ENCODE results near the gene ATG2A.

The ATG2A gene

GRCh38 chr11:64887757-64888405 lies 29.1 kb downstream of the ATG2A start:
- peak overlapping the region; percentile 23 for H3K9ac ChIP-seq (ENCODE audit: low read length)
- peaks cover 12% of the 10 kb centered on the region for H3K36me3 ChIP-seq (ENCODE audit: control insufficient read depth, insufficient read depth, low read length)
- peak overlapping the region; percentile 1 for H3K4me3 ChIP-seq (ENCODE audit: low read length)
- no peaks in the 10 kb centered on the region for H3K9me3 ChIP-seq (ENCODE audit: control insufficient read depth, low read length)
- no peaks in the 10 kb centered on the region for H3K27me3 ChIP-seq (ENCODE audit: control insufficient read depth, insufficient read depth, low read length)
- peaks cover 47% of the 10 kb centered on the region for H3K4me1 ChIP-seq (ENCODE audit: control insufficient read depth, insufficient read depth, low read length)

GRCh38 chr11:64887234-64887756 lies 29.7 kb downstream of the ATG2A start:
- Histone ChIP-seq H3K9ac (ENCODE audit: low read length) (peak overlapping the region; percentile 23), H3K4me3 (ENCODE audit: low read length) (peak overlapping the region; percentile 1), H3K9me3 (ENCODE audit: control insufficient read depth, low read length) (no peaks in the 10 kb centered on the region), H3K36me3 (ENCODE audit: control insufficient read depth, insufficient read depth, low read length) (peaks cover 6% of the 10 kb centered on the region), H3K27me3 (ENCODE audit: control insufficient read depth, insufficient read depth, low read length) (no peaks in the 10 kb centered on the region), H3K4me1 (ENCODE audit: control insufficient read depth, insufficient read depth, low read length) (peaks cover 47% of the 10 kb centered on the region)

DNA sequence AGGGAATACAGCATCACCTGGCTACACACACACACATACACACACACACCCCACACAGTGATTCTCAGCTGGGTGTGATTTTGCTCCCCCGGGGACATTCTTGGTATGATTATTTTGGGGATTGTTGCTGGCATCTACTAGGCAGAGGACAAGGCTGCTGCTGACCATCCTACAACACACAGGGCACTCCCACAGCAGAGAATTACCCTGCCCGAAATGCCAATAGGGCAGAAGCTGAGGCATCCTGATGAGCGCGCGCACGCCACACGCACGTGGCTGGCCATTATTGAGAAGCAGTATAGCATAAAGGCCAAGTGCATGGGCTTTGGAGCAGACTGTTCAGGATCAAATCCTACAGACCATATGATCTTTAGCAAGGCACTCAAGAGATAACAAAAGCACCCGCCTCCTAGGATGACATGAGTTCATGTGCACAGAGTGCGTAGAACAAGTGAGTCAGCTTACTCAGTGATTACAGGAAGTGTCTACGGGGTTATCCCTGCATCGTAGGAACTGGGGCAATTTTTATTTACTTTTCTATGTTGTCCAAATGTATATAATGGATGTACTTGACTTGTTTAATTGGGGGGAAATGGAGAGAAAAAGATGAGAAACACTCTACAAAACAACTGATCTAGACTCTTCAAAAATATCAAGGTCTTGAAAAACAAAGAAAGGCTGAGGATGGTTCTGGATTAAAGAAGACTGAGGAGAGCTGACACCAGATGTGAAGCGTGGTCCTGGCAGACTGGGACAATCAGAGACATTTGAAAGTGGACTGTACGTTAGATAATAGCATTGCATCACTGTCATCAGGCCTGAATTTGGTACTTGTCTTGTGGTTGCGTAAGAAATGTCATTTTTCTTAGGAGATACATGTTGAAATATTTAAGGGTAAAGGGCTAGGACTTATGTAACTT lies 31.4 kb downstream of the ATG2A start:
- no peak overlapping the region for H3K9ac ChIP-seq (ENCODE audit: low read length)
- no peaks in the 10 kb centered on the region for H3K36me3 ChIP-seq (ENCODE audit: control insufficient read depth, insufficient read depth, low read length)
- H3K9me3 ChIP-seq (ENCODE audit: control insufficient read depth, low read length), result no peaks in the 10 kb centered on the region
- H3K27me3 ChIP-seq (ENCODE audit: control insufficient read depth, insufficient read depth, low read length), result no peaks in the 10 kb centered on the region
- peaks cover 46% of the 10 kb centered on the region for H3K4me1 ChIP-seq (ENCODE audit: control insufficient read depth, insufficient read depth, low read length)
- H3K4me3 ChIP-seq (ENCODE audit: low read length), result no peak overlapping the region

- H3K4me3 ChIP-seq (ENCODE audit: low read length), result no peak overlapping the region
- H3K4me1 ChIP-seq (ENCODE audit: control insufficient read depth, insufficient read depth, low read length), result peaks cover 46% of the 10 kb centered on the region
- no peaks in the 10 kb centered on the region for H3K27me3 ChIP-seq (ENCODE audit: control insufficient read depth, insufficient read depth, low read length)
- no peaks in the 10 kb centered on the region for H3K36me3 ChIP-seq (ENCODE audit: control insufficient read depth, insufficient read depth, low read length)
- H3K9me3 ChIP-seq (ENCODE audit: control insufficient read depth, low read length), result no peaks in the 10 kb centered on the region
- no peak overlapping the region for H3K9ac ChIP-seq (ENCODE audit: low read length)
Observed at GRCh38 chr11:64884019-64884418, 33.0 kb downstream of the ATG2A start.

GRCh38 chr11:64883575-64883974 lies 33.4 kb downstream of the ATG2A start:
- no peak overlapping the region for H3K9ac ChIP-seq (ENCODE audit: low read length)
- H3K36me3 ChIP-seq (ENCODE audit: control insufficient read depth, insufficient read depth, low read length), result no peaks in the 10 kb centered on the region
- no peak overlapping the region for H3K4me3 ChIP-seq (ENCODE audit: low read length)
- H3K4me1 ChIP-seq (ENCODE audit: control insufficient read depth, insufficient read depth, low read length), result peaks cover 42% of the 10 kb centered on the region
- H3K27me3 ChIP-seq (ENCODE audit: control insufficient read depth, insufficient read depth, low read length), result no peaks in the 10 kb centered on the region
- H3K9me3 ChIP-seq (ENCODE audit: control insufficient read depth, low read length), result no peaks in the 10 kb centered on the region

GRCh38 chr11:64882243-64882642 lies 34.8 kb downstream of the ATG2A start:
- Histone ChIP-seq H3K36me3 (ENCODE audit: control insufficient read depth, insufficient read depth, low read length) (no peaks in the 10 kb centered on the region), H3K4me1 (ENCODE audit: control insufficient read depth, insufficient read depth, low read length) (peaks cover 28% of the 10 kb centered on the region), H3K9me3 (ENCODE audit: control insufficient read depth, low read length) (no peaks in the 10 kb centered on the region), H3K9ac (ENCODE audit: low read length) (no peak overlapping the region), H3K27me3 (ENCODE audit: control insufficient read depth, insufficient read depth, low read length) (no peaks in the 10 kb centered on the region), H3K4me3 (ENCODE audit: low read length) (no peak overlapping the region)

DNA sequence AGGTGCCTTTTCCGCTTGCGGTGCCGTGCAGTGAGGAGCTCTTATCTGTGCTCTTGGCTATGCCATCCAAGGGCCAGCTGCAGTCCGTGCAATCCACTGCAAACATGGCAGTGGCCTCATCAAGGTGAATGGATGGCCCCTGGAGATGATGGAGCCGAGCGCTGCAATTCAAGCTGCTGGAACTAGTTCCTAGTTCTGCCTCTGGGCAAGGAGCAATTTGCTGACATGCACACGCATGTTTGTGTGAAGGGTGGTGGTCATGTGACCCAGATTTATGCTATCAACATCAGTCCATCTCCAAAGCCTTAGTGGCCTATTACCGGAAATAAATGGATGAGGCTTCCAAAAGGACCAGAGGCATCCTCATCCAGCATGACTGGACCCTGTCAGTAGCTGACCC lies 35.5 kb downstream of the ATG2A start:
- Histone ChIP-seq H3K9me3 (ENCODE audit: control insufficient read depth, low read length) (no peaks in the 10 kb centered on the region), H3K27me3 (ENCODE audit: control insufficient read depth, insufficient read depth, low read length) (no peaks in the 10 kb centered on the region), H3K4me1 (ENCODE audit: control insufficient read depth, insufficient read depth, low read length) (peaks cover 27% of the 10 kb centered on the region), H3K9ac (ENCODE audit: low read length) (no peak overlapping the region), H3K4me3 (ENCODE audit: low read length) (no peak overlapping the region), H3K36me3 (ENCODE audit: control insufficient read depth, insufficient read depth, low read length) (no peaks in the 10 kb centered on the region)

DNA sequence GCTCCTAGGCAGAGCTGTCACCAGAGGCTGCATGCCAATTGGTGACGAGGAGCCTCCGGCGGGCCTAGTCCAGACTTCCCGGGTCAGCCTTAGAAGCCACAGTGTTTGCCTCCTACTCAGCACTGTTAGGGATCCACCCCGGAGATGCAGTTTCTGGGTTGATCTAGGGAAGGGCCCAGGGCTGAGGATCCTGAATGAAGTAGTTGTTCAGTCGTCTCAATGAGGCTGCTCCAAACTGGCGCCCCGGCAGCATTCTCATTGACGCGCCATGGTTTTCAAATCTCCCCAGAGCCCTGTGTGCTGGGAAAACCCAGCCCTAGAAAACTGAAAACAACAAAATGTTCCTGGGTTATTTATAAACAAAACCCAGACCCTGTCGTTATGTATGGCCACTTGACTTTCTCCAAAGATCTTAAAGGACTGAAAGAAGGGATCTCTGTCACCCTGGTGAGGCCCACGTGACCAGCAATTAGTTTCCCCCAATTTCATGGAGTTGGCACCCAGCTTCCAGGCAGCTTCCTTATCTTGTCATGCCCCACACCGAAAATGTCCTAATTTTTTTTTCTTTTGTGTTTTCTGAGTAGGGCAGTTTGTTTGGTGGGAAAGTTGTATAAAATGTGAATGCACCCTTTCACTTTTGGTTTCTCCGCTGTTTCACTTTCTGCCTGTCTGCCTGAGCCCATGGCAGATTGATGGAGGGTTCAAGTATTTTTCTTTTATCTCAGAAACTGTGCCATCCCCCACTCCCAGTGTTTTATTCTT lies 36.6 kb downstream of the ATG2A start:
- no peak overlapping the region for H3K9ac ChIP-seq (ENCODE audit: low read length)
- no peak overlapping the region for H3K4me3 ChIP-seq (ENCODE audit: low read length)
- H3K27me3 ChIP-seq (ENCODE audit: control insufficient read depth, insufficient read depth, low read length), result no peaks in the 10 kb centered on the region
- peaks cover 26% of the 10 kb centered on the region for H3K4me1 ChIP-seq (ENCODE audit: control insufficient read depth, insufficient read depth, low read length)
- no peaks in the 10 kb centered on the region for H3K36me3 ChIP-seq (ENCODE audit: control insufficient read depth, insufficient read depth, low read length)
- H3K9me3 ChIP-seq (ENCODE audit: control insufficient read depth, low read length), result no peaks in the 10 kb centered on the region

DNA sequence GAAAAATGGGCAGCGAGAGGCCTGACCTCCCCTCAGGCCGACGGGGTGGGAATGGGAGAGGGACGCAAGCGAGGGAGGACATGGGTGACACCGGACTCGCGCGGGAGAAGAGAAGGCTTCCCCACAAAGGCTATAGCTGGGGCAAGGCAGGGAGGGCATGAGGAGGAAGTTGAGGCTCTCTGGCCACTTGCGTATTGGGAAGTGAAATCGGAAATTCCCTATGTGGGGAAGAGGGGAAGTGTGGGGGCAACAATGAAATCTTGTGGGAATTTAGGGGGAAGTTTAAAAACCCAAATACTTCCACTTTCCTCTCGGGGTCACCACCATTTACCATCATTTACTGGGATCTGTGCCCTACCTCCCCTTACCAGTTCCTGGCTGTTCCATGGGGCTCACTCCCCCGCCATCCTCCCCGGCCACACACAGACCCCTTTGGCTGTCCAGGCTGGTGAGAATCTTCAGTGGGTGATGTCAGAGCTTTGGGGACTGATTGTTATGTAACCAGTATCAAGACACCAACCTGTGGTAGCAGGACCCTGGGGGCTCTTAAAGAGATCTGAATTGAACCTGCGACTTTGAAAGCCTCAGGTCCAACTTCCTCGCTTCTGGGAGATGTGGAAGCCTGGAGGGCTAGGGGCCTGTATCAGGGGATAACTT lies 37.6 kb downstream of the ATG2A start:
- Histone ChIP-seq H3K9me3 (ENCODE audit: control insufficient read depth, low read length) (no peaks in the 10 kb centered on the region), H3K4me1 (ENCODE audit: control insufficient read depth, insufficient read depth, low read length) (peaks cover 24% of the 10 kb centered on the region), H3K36me3 (ENCODE audit: control insufficient read depth, insufficient read depth, low read length) (no peaks in the 10 kb centered on the region), H3K27me3 (ENCODE audit: control insufficient read depth, insufficient read depth, low read length) (no peaks in the 10 kb centered on the region), H3K4me3 (ENCODE audit: low read length) (peak overlapping the region; percentile 73), H3K9ac (ENCODE audit: low read length) (peak overlapping the region; percentile 94)

DNA sequence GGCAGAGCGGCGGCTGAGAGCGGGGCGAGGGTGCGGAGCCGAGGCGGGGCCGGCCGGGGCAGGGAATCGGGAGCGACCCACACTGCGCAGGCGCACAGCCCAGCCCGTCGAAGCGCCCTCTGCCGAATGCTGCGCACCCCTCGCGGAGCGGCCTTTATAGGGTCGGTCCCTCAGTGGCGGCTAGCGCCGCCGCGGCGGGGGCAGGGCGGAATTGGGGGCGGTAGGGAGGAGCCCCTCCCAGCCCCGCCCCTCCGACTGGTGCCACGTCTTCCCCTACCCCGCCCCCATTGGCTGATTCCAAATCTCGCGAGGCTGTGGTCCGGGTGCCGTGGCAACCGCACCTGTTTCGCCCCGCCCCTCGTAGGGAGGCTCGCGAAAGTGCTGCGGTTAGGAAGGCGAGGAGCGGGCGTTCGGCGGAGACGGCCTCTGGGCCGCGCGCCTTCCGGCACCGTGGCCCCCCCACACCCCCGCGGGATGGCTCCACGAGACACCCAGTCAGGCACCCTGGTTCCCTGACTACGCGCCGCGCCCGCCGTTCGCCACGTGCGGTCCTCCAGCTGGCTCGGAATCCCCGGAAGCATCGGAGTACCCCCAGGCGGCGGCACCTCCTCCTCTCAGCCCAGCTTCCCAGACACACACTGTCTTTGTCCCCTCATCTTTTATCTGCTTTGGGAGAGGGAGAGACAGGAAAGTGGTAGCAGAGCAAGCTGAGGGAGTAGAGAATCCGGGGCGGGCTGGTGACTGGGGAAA lies 38.3 kb downstream of the ATG2A start, which contains the start of gene EHD1:
TSS of gene EHD1 (minus strand) at position 128 of the 750 bp plus-strand sequence. CDS start 157 bp downstream, outside the sequence.
- Histone ChIP-seq H3K27me3 (ENCODE audit: control insufficient read depth, insufficient read depth, low read length) (no peaks in the 10 kb centered on the region), H3K4me1 (ENCODE audit: control insufficient read depth, insufficient read depth, low read length) (peaks cover 24% of the 10 kb centered on the region), H3K4me3 (ENCODE audit: low read length) (peak within 1 kb of the TSS; percentile 73), H3K36me3 (ENCODE audit: control insufficient read depth, insufficient read depth, low read length) (no peaks in the 10 kb centered on the region), H3K9ac (ENCODE audit: low read length) (peak within 1 kb of the TSS; percentile 94), H3K9me3 (ENCODE audit: control insufficient read depth, low read length) (no peaks in the 10 kb centered on the region)

GRCh38 chr11:64878223-64878493 lies 38.9 kb downstream of the ATG2A start:
- H3K36me3 ChIP-seq (ENCODE audit: control insufficient read depth, insufficient read depth, low read length), result no peaks in the 10 kb centered on the region
- peak overlapping the region; percentile 36 for H3K4me3 ChIP-seq (ENCODE audit: low read length)
- H3K4me1 ChIP-seq (ENCODE audit: control insufficient read depth, insufficient read depth, low read length), result peaks cover 24% of the 10 kb centered on the region
- H3K9me3 ChIP-seq (ENCODE audit: control insufficient read depth, low read length), result no peaks in the 10 kb centered on the region
- H3K27me3 ChIP-seq (ENCODE audit: control insufficient read depth, insufficient read depth, low read length), result no peaks in the 10 kb centered on the region
- peak overlapping the region; percentile 82 for H3K9ac ChIP-seq (ENCODE audit: low read length)
